Heart left ventricle (tissue), 16 donors: Measurements from ENCODE around the gene LRGUK. TPM values are rescaled to one million over a fixed set of nuclear protein-coding genes. Genes with fewer than 3 reads are reported as not detected.

Experiments used
- ATAC-seq, 4 donors: fragments of 200-7000 bp; cut with Tn5 transposase; one replicate each; pipeline ENCODE4 v1.9.1; 2020 to 2022; ENCODE audit warnings: moderate library complexity in 4 of 4, mild to moderate bottlenecking in 3 of 4, moderate number of reproducible peaks in 1 of 4
- DNase-seq, 5 donors: peaks; one replicate each; pipeline ENCODE4 v3.0.0-alpha.2; 2020
- H3K27ac ChIP-seq, 12 donors: fragments of 200-600 bp; sonication (generic) in 4 of 12; one replicate each; pipeline versions ENCODE4 v1.5.0 to v1.8.0; 2016 to 2022; ENCODE audit warnings: mild to moderate bottlenecking in 2 of 12
- H3K27me3 ChIP-seq, 9 donors: fragments of 200-600 bp; sonication (generic) in 2 of 9; one replicate each; pipeline versions ENCODE4 v1.5.1 to v1.8.0; 2016 to 2022; ENCODE audit warnings: mild to moderate bottlenecking in 3 of 9
- H3K36me3 ChIP-seq, 9 donors: fragments of 200-600 bp; sonication (generic) in 2 of 9; one replicate each; pipeline versions ENCODE4 v1.5.0 to v1.8.0; 2018 to 2022; ENCODE audit warnings: mild to moderate bottlenecking in 2 of 9
- H3K4me1 ChIP-seq, 12 donors: fragments of 200-600 bp; sonication (generic) in 4 of 12; one replicate each; pipeline versions ENCODE4 v1.5.0 to v1.8.0; 2016 to 2022; ENCODE audit warnings: mild to moderate bottlenecking in 3 of 12
- H3K4me3 ChIP-seq, 12 donors: fragments of 200-600 bp; sonication (generic) in 4 of 12; one replicate each; pipeline versions ENCODE4 v1.5.0 to v1.8.0; 2017 to 2022; ENCODE audit warnings: mild to moderate bottlenecking in 9 of 12, moderate library complexity in 4 of 12
- H3K9me3 ChIP-seq, 12 donors: fragments of 200-600 bp; sonication (generic) in 4 of 12; one replicate each; pipeline versions ENCODE4 v1.5.0 to v1.8.0; 2016 to 2022; ENCODE audit warnings: mild to moderate bottlenecking in 1 of 12
- CTCF ChIP-seq, 12 donors: fragments of 200-600 bp; sonication (generic) in 4 of 12; IDR thresholded peaks; one replicate each; pipeline versions ENCODE4 v1.5.0 to v1.8.0; 2018 to 2022; ENCODE audit warnings: antibody characterized with exemption in 12 of 12, mild to moderate bottlenecking in 5 of 12
- POLR2A ChIP-seq, 2 donors: fragments of 450-650 bp; IDR thresholded peaks; one replicate each; pipeline ENCODE4 v1.6.1; 2017; ENCODE audit warnings: antibody characterized with exemption in 2 of 2, mild to moderate bottlenecking in 2 of 2, moderate library complexity in 2 of 2
- WGBS, 4 donors: extraction: QIAGEN DNeasy Blood & Tissue Kit in 2 of 4; methylation state at CpG; one replicate each; pipeline versions ENCODE4 v1.1.5 to v1.1.7; 2013 to 2018; 5-methylcytosine and 5-hydroxymethylcytosine counted together
- intact Hi-C, 10 donors: fragments of 100-400 bp; cut with DNase I; formaldehyde crosslinking; loops; one replicate each; pipeline versions ENCODE4 v1.11.1 to v1.14.2; 2022
- polyA plus RNA-seq, 2 donors: library from polyadenylated mRNA; stranded (reverse); fragments of 200-250 nt; gene quantifications; one replicate each; pipeline ENCODE4 v1.2.3, GENCODE V29; 2013
- total RNA-seq, 9 donors: library from RNA; depleted of rRNA in 2 of 9; stranded (reverse); fragments of >200 nt in 2 of 9; fragmentation: NEBNext Ultra II Directional in 3 of 9; extraction: Animal tissue kit (Norgen Biotek cat#: 25700) in 3 of 9; gene quantifications; one replicate each; pipeline versions ENCODE4 v1.1.0 to v1.2.4, GENCODE V29; 2016 to 2023
- donor health status: ischemic (EF 13 %, LVEDD 7.1; RV severe dilation, severe dysfunction).
- donor health status: healthy with polysubstance abuse.
- donor health status: DM: no; HTN: yes; CAD: no.
- donor health status: DM: no; HTN: no; CAD: no.
- donor health status: ischemic (EF 25% LVEDD 6.9; RV normal size, moderate dysfunction).
- donor health status: ischemic (EF 25% LVEDD 5.7; RV mildly dilated, moderate dysfunction).
- donor health status: healthy.
- donor health status: DM: yes; HTN: yes; CAD: no.
- donor health status: ischemic (EF 35%, LVEDD 5.7; RV mildly dilated, moderate dysfunction).
- donor health status: nonischemic (EF 11% LVEDD 7.7; RV severe dilation, severe dysfunction).
- donor health status: DM: yes; HTN: yes; CAD: no.
- donor health status: PGD.
- donor health status: ischemic (EF 29% LVEDD 5.4; RV normal size, mild dysfunction).
- donor health status: nonischemic (EF 23%, LVEDD 6.1; RV moderate dilation, normal function).

Gene LRGUK
- total and polyA plus RNA-seq, 11 donors: 0.03 to 0.51 (median 0.22) TPM; not detected in 3

GRCh38 chr7:134280508-134280907 is 153.4 kb downstream of the LRGUK start:
- intact Hi-C loops: no loop called here
- DNase-seq (no peak), ATAC-seq (no peak)
- H3K36me3 ChIP-seq: no peaks in the 10 kb centered on the region
- 60 to 66% (median 62%) methylated on average over 2 of the region's 2 CpGs for WGBS, 4 donors
- no peaks in the 10 kb centered on the region for H3K4me1 ChIP-seq
- H3K27ac ChIP-seq: no peak overlapping the region
- no peak overlapping the region for H3K4me3 ChIP-seq
- peaks cover 0 to 26% (median 3%) of the 10 kb centered on the region in 9 donors for H3K27me3 ChIP-seq
- TF ChIP-seq CTCF (IDR thresholded peaks at IDR 0.05) (no peak), POLR2A (IDR thresholded peaks at IDR 0.05) (no peak)
- H3K9me3 ChIP-seq: no peaks in the 10 kb centered on the region

GRCh38 chr7:134284011-134284410 is 156.9 kb downstream of the LRGUK start:
- peaks cover 0 to 26% (median 3%) of the 10 kb centered on the region in 9 donors for H3K27me3 ChIP-seq
- H3K9me3 ChIP-seq: no peaks in the 10 kb centered on the region
- no peaks in the 10 kb centered on the region for H3K36me3 ChIP-seq
- no peak for DNase-seq
- no peak overlapping the region for H3K4me3 ChIP-seq
- H3K4me1 ChIP-seq: no peaks in the 10 kb centered on the region
- ATAC-seq: no peak
- intact Hi-C loops: no loop called here
- TF ChIP-seq POLR2A (IDR thresholded peaks at IDR 0.05) (no peak), CTCF (IDR thresholded peaks at IDR 0.05) (no peak)
- no peak overlapping the region for H3K27ac ChIP-seq
- 43 to 51% (median 47%) methylated on average over 6 of the region's 6 CpGs for WGBS, 4 donors

GRCh38 chr7:134284952-134285351 is 157.8 kb downstream of the LRGUK start:
- whole genome bisulfite sequencing, 4 donors: 53 to 75% (median 67%) methylated on average over 3 of the region's 3 CpGs
- intact Hi-C loops: no loop called here
- Histone ChIP-seq H3K36me3 (no peaks in the 10 kb centered on the region), H3K27me3 (peaks cover 0 to 26% (median 3%) of the 10 kb centered on the region in 9 donors), H3K4me1 (no peaks in the 10 kb centered on the region), H3K4me3 (no peak overlapping the region), H3K9me3 (no peaks in the 10 kb centered on the region), H3K27ac (no peak overlapping the region)
- no peak for ATAC-seq
- TF ChIP-seq CTCF (IDR thresholded peaks at IDR 0.05): no peak
- TF ChIP-seq POLR2A (IDR thresholded peaks at IDR 0.05): no peak
- DNase-seq: no peak

- intact Hi-C loops: no loop called here
- no peak overlapping the region for H3K4me3 ChIP-seq
- ATAC-seq (no peak), DNase-seq (no peak)
- H3K27me3 ChIP-seq: peaks cover 0 to 18% (median 3%) of the 10 kb centered on the region in 9 donors
- TF ChIP-seq POLR2A (IDR thresholded peaks at IDR 0.05) (no peak), CTCF (IDR thresholded peaks at IDR 0.05) (no peak)
- peaks cover 0 to 13% (median 3%) of the 10 kb centered on the region in 9 donors for H3K36me3 ChIP-seq
- H3K27ac ChIP-seq: no peak overlapping the region
- WGBS, 4 donors: 81 to 87% (median 85%) methylated on average over 12 of the region's 12 CpGs
- no peaks in the 10 kb centered on the region for H3K9me3 ChIP-seq
- no peaks in the 10 kb centered on the region for H3K4me1 ChIP-seq
Measured at GRCh38 chr7:134287916-134288659, 160.9 kb downstream of the LRGUK start.
